ENCODE results near the gene UBALD1.

The UBALD1 gene

DNA sequence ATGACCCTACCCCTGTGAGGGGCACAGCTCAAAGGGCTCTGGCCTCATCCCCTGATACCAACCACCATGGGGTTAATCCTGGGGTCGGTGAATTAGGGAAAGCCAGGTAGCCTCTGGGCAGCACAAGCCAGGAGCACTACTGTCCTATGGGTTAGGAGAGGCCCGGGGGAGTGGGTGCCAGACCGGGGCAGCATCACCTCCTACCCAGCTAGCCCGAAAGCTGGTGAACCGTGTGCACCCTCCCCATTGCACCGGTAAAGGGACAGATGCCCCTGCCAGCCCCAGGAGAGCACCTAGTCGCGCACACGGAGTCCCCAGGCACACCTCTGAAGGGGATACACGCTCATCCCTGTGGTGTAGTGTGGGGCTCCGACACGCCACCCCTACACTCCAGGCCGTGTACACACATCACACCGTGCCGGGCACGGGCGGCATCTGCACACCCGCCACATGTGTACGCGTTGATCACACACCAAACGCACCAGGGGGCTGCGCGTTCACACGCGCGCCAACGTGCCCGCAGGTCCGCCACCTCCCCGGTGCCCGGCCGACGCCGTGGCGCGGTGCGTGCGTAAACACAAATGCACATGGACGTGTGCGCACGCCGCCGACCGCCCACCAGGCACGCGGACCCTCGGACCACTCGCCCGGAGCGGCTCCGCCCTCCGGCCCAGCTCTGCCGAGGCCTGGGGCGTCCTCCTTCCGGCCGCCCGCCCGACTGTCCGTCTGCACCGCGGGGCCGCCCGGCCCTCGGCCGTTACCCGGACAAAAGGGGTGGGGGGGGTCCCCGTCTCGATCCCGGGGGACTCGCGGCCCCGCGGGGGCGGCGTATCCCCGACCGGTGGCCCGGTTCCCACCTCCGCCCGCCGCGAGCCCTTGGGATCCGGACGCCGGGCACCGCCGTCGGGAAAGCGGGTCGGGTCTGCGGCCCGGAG lies 785 bp downstream of the UBALD1 start:
- no peak for ATAC-seq

DNA sequence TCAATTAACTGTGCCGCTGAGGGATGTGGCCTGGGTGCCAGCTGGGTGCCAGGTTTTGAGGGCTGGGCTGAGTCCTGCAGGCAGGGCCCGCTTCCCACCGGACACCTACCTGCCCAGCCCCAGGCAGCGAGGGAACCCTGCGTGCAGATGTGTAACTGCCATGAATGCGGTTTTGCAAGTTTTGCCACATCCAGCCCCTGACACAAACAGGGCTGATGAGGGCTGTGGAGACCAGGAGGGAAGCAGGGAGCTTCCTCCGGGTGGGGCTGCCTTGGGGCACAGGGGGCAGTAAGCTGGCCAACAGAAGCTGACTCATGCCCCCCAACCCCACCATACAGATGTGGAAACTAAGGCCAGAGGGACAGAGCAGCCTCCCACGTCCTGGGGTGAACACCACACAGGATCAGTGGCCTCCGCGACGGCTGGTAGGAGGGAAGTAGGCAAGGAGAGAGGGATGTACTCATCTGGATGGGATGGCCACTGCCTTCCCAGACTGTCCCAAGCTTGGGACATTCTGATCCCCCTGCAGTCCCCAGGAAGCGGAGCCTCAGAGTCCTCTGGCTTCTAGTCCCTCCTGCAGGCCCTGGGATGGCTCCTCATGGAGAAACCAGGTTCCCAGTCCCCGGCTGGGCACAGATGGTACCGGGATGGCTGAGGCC lies 1.6 kb downstream of the UBALD1 start:
- no peak for ATAC-seq

DNA sequence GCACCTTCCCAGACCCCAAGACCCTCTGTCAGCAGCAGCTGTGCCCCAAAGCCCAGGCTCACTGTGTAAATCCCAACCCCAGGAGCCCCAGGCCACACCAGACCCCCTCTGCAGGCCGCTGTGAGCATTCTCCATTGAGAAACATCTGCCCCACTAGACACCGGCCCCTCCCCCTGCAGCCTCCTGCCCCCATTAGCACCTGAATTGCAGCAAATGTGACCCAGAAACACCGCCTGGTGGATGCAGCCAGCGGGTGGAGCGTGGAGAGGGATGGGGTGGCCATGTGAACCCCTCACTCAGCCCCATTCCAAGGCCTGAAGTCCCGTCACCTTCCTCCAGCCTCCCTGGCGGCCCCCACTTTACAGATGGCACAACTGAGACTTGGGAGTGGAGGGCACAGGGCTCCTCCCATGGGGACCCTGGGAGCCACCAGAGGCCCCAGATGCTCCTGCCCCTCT lies 2.2 kb downstream of the UBALD1 start:
- no peak for ATAC-seq

DNA sequence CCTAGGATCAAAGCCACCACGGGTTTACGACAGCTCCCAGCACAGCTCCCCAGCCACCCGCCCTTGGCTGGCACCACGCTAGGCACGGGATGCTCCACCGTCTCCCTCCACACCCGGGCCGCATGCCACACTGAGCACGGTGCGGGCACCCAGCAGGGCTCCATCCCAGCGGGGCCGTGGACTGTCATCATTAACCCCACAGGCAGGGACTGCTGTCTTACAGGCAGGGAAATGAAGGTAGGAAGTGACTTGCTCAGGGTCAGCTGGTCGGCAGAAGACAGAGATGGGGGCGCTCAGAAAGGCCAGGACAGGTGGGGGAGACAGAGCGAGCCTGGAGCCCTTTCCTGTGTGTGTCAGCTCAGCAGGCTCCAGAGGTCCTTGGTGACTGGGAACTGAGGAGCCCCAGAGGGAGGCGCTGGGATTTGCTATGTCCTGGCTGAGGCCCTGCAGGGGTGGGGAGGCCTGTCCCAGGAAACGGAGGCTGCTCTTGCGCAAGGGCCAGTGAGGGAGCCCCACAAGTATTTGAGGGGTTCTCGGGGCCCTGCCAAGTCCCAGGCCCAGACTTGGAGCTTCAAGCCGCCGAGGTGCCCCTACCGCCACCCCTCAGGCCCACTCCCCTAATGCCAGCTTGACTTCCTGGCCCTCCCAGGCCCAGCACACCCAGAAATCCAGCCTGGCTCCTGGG lies 3.2 kb downstream of the UBALD1 start:
- ATAC-seq, result no peak

DNA sequence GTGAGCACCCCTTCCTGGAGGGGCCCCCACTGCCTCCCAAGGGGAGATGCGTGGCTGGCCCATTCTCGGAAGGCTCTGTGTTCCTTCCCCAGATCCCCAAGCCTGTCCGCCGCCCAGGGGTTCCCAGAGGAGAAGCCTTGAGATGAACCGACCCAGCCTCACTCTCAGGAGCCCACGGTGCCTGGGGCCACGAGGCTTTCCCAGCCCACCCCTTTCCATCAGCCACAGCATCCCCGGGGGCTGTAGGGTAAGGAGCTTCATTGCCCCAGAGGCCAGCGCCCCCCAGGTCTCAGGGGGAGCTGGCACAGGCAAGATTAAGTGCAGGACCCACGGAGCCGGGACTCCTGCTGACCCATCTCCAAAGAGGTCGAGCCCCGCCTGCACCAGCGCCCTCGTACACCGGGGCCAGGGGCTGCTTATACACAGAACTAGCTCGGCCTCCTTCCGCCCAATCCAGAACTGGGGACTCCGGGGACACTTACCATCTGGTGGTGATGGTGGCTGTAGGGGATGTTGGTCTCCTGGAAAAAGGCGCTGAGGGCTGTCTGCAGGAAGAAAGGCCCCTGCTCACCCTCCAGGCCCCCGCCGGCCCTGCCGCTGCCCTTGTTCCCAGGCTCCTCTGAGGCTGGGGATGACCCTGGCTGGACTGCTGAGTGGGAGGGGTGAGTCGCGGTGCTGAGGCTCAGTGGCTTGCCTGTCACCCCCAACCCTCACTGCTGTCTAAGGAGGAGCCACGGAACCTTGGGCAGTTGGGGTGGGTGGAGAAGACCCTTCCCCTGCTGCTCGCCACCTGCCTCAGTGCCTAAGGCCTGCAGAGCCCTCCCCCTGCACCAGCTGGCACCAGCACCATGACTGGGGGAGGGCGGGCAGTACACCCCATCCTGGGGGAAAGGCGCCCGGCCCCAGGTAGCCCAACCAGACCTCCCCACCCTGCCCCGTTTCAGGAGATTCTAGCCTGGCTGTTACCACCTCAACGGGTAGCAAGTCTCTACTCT lies 4.4 kb downstream of the UBALD1 start:
- no peak for ATAC-seq

DNA sequence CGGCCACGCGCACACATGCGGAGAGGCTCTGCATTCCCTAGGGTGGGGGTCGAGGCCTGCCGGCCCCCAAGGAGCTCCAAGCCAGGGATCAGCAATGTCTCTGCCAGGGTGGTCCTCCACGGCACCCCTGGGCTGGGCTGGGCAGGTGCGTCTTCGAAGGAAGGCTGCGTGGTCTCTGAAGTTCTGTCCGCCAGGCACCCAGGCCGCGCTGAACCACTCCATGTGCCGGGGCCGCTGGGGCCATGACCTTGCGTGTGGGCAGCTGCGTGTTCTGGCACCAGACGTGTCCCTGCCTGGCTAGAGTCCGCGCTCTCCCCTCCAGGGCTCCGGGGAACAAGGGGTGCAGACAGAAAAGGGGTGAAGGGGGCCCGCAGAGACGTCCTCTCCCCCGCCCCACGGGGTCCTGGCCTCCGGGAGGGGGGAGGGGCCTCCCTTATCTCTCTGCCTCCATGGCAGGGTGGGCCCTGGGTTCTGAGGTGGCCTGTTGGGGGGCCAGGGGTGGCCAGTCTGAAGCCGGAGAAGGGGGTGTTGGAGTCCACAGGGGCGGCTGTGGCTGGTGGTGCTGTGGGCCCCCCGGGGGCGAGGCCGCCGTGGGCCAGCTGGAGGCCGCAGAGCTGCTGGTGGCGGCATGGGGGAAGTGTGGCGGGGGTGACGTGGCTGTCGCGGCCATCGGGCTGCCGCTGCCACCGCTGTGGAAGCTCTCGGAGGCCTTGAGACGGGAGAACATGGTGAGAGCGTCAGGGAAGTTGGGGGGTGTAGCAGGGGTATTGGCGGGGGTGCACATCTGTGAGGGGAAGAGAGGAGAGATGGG lies 5.3 kb downstream of the UBALD1 start:
- ATAC-seq, result no peak

DNA sequence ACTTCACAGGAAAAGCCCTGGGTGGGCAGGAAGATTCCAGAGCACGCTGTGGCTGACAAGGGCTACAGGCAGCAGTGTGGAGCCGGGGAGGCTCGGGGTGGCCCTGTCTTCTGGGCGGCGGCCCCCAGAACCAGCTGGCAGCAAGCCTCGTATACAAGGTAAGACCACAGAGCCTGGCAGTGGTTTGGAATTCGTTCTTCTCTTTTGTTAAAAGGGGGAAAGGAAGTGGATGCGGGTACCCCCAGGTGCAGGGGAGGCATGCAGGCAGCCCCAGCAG lies 6.0 kb downstream of the UBALD1 start:
- no peak for ATAC-seq

DNA sequence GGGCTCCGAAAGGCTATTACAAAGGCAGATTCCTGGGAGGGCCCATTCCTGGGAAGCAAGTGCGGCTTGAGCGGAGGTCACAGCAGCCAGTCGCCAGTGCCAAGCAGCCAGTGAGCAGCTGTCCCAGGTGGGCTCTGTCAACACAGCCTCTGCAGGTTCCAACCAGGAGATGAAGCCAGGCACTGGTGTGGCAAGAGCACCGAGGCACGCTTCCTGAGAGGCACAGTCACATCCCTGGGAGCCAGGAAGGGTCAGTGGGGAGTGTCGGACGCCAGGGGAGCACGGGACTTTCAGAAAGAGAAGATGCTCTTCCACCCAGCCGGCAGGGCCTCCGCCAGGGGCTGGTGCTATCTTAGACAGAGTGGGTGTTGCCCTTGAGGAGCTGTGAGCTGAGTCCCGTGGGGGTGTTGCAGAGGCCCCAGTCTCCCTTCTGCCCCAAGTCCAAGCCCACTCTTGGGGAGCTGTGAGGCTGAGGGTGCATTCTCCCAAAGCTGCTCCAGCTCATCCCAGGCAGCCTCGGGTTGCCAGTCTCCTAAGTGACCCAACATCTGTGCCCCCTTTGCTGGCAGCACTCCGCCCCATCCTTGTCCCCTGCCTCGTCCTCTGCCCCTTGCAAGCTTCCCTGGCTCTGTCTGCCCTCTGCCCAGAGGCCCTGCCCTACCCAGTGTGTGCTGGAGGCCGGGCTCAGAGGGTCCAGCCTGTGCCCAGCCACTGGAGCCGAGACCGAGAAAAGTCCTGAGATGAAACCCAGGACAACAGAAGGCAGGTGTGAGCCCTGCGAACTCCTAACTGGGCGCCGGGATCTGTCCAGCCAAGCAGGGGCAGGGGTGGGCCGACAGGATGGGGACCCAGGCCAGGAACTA lies 6.6 kb downstream of the UBALD1 start:
- ATAC-seq, result no peak

DNA sequence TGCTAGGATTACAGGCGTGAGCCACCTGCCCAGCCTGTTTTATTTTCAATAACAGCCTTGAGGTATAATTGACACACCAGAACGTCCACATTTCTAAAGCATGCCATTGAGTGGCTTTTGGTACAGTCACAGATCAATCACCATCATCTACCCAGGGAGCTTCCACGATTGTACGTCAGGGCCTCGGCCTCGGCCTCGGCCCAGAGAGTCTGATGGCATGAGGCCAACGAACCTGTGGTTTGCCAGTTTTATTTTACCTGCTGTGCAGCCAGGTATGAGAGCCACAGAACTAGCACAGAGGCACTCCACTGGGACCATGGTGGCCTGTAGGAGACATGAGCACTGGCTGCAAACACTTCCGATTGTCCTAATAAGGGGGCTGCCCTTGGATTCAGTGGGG lies 8.3 kb downstream of the UBALD1 start:
- ATAC-seq, result no peak

DNA sequence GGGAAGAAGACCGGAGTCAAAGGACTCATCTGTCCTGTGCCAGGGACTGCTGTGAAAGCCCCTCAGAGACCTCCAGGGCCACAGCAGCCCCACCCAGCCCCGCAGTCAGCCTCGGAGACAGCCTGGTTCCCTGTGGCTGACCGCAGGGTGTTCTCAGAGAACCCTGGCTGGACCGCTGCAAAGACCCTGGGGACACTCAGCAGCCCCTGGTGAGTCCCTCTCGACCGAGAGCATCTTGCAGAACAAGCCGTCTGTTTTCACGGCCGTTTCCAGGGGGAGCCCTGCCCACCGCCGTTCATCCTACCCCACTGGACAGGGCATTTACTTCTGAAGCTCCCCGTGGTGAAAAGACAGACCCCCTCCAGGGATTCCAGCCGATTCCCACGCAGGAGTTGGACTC lies 10.3 kb downstream of the UBALD1 start:
- no peak for ATAC-seq

DNA sequence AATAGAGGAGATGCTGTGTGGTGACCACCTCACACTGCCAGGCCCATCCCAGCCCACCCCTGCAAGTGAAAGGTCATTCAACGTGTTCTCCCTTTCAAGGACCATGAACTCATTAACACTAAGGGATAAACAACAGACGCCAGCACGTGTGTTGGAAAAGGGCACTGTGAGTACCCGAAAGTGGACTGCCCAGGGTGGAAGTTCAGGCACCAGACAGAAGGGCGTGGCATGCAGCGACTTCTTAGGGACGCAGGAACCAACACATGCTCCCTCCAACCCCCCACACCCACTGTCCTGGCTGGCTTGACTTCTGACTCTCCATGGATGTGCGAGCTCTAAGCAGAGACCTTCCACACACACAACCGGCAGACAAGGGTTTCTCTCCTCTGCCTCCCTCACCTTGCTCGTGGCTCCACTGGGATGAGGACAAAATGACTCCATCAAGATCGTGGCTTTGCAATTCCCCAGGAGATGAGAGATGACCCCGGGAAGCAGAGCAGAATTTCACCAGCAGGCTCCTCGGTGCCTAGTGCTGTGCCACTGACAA lies 11.0 kb downstream of the UBALD1 start:
- no peak for ATAC-seq

DNA sequence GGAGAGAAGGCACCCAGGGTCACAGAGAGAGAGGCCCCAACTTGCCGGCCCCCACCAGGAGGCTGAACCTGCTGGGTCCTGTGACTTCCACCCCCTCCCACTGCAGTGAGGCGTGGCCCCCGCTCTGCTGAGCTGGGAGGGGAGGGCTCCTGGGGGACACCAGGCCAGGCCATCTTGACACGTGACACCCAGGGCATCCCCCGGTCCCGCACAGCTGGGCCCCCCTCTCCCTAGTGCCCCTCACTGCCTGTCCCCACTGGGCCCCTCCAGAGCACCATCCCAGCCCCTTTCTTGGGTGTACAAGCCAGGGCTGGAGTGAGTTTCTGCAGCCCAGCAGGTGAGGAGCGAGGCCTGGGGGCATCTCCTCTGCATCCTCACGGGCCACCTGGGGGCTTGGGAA lies 12.4 kb downstream of the UBALD1 start:
- no peak for ATAC-seq

DNA sequence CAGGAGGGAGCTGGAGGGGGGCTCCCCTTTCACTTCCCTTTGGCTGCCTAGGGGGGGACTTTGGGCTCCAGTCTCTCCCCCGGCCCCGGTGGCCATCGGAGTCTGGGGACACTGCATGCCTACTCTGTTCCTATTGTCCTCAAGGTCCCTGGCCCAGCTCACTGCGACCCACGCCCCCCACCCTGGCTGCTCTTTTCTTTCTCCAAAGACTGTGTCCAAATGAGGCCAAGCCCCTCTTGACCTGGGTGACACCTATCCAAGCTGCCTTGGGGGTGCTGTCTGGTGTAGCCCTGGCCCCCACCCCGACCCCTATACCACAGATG lies 12.9 kb downstream of the UBALD1 start:
- ATAC-seq, result no peak

DNA sequence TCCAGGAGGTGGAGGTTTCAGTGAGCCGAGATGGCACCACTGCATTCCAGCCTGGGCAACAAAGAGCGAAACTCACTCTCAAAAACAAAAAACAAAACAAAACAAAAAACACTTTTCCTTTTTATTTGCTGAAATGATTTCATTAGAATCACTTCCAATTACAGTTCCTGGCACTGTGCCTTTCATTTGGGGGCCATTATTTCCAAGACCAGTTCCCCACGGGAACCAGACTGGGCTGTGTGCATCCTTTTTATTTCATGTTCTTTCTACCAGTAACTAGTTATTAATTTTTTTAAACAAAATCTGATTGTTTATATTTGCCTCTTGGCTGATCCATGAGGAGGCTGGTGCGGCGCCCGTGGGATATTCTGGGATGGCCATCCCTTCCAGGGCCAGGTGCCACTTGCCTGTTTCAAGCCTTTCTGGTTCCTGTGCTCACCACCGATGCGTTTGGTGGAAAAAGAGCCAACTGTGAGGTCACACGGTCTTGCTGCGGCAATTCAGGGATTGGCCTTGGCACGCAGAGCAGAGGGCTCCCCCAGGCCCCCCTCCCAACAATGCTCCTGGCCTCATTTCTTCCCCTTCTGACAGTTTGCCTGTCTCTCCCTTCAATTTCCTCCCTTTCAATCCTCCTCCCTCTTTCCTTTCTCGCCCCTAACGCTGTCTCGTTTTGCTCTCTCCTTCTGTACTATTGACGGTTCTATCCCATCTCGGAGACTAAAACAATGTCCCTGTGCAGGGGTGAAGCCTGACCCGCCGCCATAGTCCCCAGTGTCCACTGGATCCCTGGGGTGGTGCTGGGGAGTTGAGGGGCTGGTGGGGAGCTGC lies 13.4 kb downstream of the UBALD1 start:
- ATAC-seq, result no peak

DNA sequence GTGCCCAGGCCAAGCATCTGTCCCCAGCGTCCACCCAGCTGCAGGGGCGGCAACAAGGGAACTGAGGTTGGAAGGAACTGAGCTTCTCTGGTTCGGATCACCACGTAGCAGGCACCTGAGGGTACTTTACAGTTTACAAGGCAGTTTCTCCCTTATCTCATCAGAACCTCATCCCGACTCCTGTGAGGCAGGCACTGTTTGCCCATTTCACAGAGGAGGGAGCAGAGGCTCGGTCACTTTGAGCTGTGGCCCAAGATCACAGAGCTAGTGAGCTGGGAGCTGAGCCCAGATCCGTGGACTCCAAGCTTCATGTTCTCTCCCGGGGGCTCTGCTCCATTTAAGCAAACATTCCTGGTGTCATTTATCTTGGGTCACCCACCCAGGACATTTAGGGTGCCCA lies 15.1 kb downstream of the UBALD1 start:
- no peak for ATAC-seq

DNA sequence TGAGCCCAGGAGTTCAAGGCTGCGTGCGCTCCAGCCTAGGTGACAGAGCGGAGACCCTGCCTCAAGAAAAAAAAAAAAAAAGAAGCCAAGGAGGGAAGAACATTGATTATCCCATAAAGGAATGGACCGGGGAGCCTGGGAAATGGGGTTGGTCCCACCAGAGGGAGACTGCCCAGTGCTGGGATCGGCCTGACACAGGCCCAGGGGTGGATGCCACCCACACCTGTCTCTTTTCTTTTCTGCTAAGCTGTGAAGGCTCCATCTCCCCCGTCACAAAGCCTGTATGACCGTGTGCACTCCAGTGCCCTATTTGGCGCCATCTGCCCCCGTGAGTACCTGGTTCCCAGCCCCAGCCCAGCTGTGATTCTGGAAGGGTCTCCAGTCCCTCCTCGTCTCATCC lies 15.7 kb downstream of the UBALD1 start:
- no peak for ATAC-seq

DNA sequence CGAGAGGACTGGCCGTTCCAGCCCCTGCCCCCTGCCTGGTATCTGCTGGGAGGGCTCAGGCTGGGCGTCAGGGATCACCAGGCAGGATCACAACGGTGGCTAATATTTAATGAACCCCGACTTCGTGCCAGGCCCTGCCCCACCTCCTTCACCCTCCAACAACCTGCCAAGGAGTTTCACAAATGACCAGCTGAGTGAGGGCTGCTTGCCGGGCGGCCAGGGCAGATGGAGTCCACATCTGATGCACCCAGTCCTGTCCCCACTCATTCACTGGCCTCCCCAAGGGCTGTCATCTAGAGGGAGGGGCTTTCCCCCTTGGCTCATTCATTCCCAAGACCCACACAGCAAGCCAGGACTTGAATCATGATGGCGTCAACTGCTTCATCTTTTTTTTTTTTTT lies 17.5 kb downstream of the UBALD1 start:
- ATAC-seq, result no peak

DNA sequence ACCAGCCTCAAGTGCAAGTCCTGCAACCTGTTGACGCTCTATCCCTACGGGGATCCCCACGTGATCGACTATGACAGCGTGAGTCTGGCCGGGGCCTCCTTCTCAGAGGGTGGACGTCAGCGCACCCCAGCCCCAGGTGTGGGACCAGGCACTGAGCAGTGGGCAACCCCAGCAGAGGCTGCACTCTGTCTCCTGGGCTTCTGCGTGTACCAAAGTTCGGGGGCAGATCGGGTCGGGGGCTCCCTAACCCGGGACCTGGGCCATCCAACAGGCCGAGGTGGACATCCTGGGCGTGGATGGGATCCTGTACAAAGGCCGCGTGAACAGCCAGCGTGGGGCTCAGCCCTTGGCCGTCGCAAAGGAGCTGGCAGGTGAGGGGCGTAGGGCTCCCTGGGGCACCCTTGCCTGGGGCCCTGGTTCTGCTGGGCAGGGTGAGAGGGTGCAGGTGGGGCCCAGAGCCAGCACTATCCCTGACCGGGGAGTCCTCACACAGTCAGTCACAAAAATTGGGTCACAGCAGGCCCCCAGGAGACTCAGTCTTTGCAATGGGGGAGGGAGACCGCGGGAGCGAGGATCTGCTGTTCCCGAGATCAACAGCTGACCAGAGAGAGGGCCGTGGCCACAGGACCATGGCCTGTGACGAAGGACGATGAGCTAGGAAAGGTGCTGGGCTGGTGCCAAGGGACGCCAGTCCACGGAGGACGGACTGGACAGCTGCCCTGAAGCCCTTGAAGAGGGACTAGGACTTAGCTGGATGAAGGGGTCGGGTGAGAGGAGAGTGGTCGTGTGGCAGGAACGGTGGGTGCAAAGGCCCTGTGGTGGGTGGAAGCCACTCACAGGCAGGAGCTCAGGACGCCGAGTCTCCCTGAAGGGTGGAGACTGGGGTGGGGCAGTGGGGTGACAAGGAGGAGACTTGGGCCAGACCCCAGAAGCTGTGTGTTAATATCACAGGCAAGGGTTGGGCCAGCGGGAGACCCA lies 20.0 kb downstream of the UBALD1 start:
- no peak for ATAC-seq

All from activated CD4-positive, CD25-positive, alpha-beta regulatory T cell treated with anti-CD3 and anti-CD28 coated beads, Interleukin-2, amount 50 U/mL, for 24 hours (primary cell).